Measurements from ENCODE around the gene FKBP6. TPM values are rescaled to one million over a fixed set of nuclear protein-coding genes. Genes with fewer than 3 reads are reported as not detected.
"Not testable (repeated sequence)": the region's sequence is repeated elsewhere in the genome, so short reads cannot be mapped to it uniquely, and the experiment has no call there.

The FKBP6 gene
- total RNA-seq, 2 experiments from 2014 or later, result not detected

GRCh38 chr7:73399185-73400050 is 71.5 kb downstream of the FKBP6 start:
- CTCF ChIA-PET; H3K36me3 Mint-ChIP-seq; H3K4me1 Mint-ChIP-seq; H3K27me3 Mint-ChIP-seq; H3K9me3 Mint-ChIP-seq (ENCODE audit: low read depth): not testable (repeated sequence)
- ATAC-seq, result peak; percentile 86
- peak overlapping the region; percentile 28 for H3K4me3 Mint-ChIP-seq
- DNase-seq, result peak; percentile 81
- peak overlapping the region; percentile 37 for H3K27ac Mint-ChIP-seq

DNA sequence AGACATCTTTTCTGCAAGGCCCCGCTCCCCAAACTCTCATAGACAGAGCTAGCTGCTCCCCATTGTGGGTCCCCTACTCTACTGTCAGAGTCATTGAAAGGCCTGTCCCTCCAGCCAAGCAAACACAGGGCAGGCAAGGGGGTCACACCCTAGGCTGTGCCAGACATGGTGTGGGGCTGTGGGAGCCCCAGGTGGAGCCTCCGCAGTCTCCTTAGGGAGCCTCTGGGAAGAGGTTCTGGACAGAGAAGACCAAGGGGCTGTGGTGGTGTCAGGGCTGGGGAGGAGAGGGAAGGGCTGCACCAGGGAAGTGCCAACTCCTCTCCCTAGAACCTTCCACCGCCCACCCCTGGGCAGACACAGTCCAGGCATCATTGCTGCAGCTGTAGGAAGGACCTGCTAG is 76.9 kb downstream of the FKBP6 start:
- H3K4me3 Mint-ChIP-seq; H3K27ac Mint-ChIP-seq; H3K36me3 Mint-ChIP-seq; H3K27me3 Mint-ChIP-seq; H3K4me1 Mint-ChIP-seq; ATAC-seq; DNase-seq; CTCF ChIA-PET; H3K9me3 Mint-ChIP-seq (ENCODE audit: low read depth): not testable (repeated sequence)

Other genes starting within 250 kb of the FKBP6 start
- gene SPDYE9, start 242.1 kb upstream of the FKBP6 start, total RNA-seq, result not detected
- 10 to 100 TPM; 53.6 to 58.6 TPM for gene NSUN5, start 19.3 kb upstream of the FKBP6 start, total RNA-seq
- not detected for gene TRIM50, start 79 bp upstream of the FKBP6 start, total RNA-seq
- not detected for gene FZD9, start 105.6 kb downstream of the FKBP6 start, total RNA-seq
- gene BAZ1B, start 194.1 kb downstream of the FKBP6 start, total RNA-seq, result 100 to 1,000 TPM; 112 to 129 TPM
- gene BCL7B, start 229.5 kb downstream of the FKBP6 start, total RNA-seq, result 10 to 100 TPM; 74.9 to 87.0 TPM